SU-DHL-6 (cell line): ENCODE results near the gene BTN3A1.

Source experiments
- H2AFZ ChIP-seq: fragments of 200-600 bp; sonication (generic); 2 replicates; pipeline ENCODE4 v1.6.1; 2014; ENCODE audit warnings: low read depth, mild to moderate bottlenecking, moderate library complexity, mixed read lengths, antibody characterized with exemption, low read length; ENCODE audit not compliant: severe bottlenecking
- H3F3A ChIP-seq: fragments of 200-600 bp; shearing (Covaris generic); 2 replicates; pipeline ENCODE4 v1.6.0; 2016; ENCODE audit warnings: antibody characterized with exemption, mild to moderate bottlenecking; ENCODE audit not compliant: insufficient read depth
- H3K27ac ChIP-seq: fragments of 200-600 bp; sonication (generic); 2 replicates; pipeline ENCODE4 v1.5.1; 2016; ENCODE audit warnings: low read depth, mild to moderate bottlenecking, low read length, moderate library complexity, mixed read lengths
- H3K27me3 ChIP-seq: fragments of 200-600 bp; sonication (generic), shearing (Covaris generic); 2 replicates; pipeline ENCODE4 v1.6.0; 2014; ENCODE audit warnings: mild to moderate bottlenecking, low read length
- H3K36me3 ChIP-seq: fragments of 200-600 bp; sonication (generic); 2 replicates; pipeline ENCODE4 v1.6.1; 2014; ENCODE audit warnings: mild to moderate bottlenecking, low read length, mixed read lengths
- H3K4me2 ChIP-seq: fragments of 300-600, 200-600 bp; shearing (Covaris generic), sonication (generic); 2 replicates; pipeline ENCODE4 v1.6.0; 2014; ENCODE audit warnings: low read length, low read depth, mild to moderate bottlenecking; ENCODE audit not compliant: poor library complexity, severe bottlenecking
- H3K4me3 ChIP-seq: fragments of 200-600 bp; sonication (generic); 2 replicates; pipeline ENCODE4 v1.5.1; 2014; ENCODE audit warnings: antibody characterized with exemption, low read length, mild to moderate bottlenecking, mixed read lengths; ENCODE audit not compliant: insufficient read depth, poor library complexity, severe bottlenecking
- H3K79me2 ChIP-seq: fragments of 200-600 bp; sonication (generic); 2 replicates; pipeline ENCODE4 v1.6.1; 2014; ENCODE audit warnings: mild to moderate bottlenecking, low read length, moderate library complexity; ENCODE audit not compliant: insufficient read depth
- H3K9ac ChIP-seq: fragments of 200-600 bp; sonication (generic); 2 replicates; pipeline ENCODE4 v1.7.0; 2014; ENCODE audit warnings: mild to moderate bottlenecking, low read length
- H3K9me2 ChIP-seq: fragments of 200-600 bp; sonication (generic); replicated peaks from 2 replicates; pipeline ENCODE4 v1.6.1; 2014; ENCODE audit warnings: low read length; ENCODE audit not compliant: insufficient read depth
- H3K9me3 ChIP-seq: fragments of 200-600 bp; sonication (generic); 2 replicates; pipeline ENCODE4 v1.6.1; 2014; ENCODE audit warnings: low read length, mixed read lengths; ENCODE audit not compliant: insufficient read depth
- H4K20me1 ChIP-seq: fragments of 200-600 bp; sonication (generic); 2 replicates; pipeline ENCODE4 v1.6.1; 2014; ENCODE audit warnings: low read depth, mild to moderate bottlenecking, antibody characterized with exemption, low read length, moderate library complexity, mixed read lengths
- EZH2phosphoT487 ChIP-seq: fragments of 200-600 bp; sonication (generic), shearing (Covaris generic); conservative IDR thresholded peaks from 2 replicates; pipeline ENCODE4 v1.6.1; 2018; ENCODE audit warnings: mild to moderate bottlenecking, antibody characterized with exemption, low read length, moderate library complexity, mixed read lengths
- TF ChIP-seq, protein P1 (sequence below): fragments of 200-600 bp; sonication (generic); IDR thresholded peaks from one replicate; pipeline ENCODE4 v1.5.1; 2017; ENCODE audit warnings: antibody characterized with exemption, mild to moderate bottlenecking, low read length, moderate library complexity; ENCODE audit not compliant: insufficient read depth, poor library complexity, severe bottlenecking

Gene BTN3A1

DNA sequence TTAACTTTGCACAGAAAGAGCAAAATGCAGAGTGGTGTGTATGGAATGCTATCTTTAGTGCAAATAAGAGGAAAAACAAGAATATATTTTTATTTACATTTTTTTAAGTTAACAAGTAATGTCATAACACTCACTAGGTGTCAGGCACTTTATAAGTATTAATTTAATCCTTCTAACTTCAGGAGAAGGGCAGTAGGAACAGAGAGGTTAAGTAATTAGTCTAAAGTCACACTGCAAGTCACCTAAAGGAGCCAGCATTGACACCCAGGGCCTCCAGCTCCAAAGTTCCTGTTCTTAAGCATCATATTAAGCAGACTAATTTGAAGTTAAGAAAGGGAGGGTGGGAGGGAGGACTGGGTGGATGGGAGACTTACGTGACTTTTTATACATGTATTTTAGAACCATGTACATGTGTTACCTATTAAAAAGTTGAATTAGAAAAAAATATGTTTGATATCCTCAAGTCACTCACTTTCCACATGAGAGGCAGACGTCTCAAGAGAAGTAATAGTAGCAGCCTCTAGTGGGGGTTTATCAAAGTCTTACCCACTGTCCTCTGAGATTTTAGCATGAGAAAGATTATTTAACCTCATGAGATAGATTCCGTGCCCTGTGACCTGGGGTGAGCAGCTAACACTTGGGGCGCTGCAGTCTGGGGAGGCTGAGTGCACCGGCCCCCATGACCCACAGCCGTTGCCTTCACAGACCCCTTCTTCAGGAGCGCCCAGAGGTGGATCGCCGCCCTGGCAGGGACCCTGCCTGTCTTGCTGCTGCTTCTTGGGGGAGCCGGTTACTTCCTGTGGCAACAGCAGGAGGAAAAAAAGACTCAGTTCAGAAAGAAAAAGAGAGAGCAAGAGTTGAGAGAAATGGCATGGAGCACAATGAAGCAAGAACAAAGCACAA lies 7.0 kb downstream of the BTN3A1 start:
- no peaks in the 10 kb centered on the region for H3F3A ChIP-seq
- no peak for TF ChIP-seq EZH2phosphoT487
- TF ChIP-seq, protein P1, sequence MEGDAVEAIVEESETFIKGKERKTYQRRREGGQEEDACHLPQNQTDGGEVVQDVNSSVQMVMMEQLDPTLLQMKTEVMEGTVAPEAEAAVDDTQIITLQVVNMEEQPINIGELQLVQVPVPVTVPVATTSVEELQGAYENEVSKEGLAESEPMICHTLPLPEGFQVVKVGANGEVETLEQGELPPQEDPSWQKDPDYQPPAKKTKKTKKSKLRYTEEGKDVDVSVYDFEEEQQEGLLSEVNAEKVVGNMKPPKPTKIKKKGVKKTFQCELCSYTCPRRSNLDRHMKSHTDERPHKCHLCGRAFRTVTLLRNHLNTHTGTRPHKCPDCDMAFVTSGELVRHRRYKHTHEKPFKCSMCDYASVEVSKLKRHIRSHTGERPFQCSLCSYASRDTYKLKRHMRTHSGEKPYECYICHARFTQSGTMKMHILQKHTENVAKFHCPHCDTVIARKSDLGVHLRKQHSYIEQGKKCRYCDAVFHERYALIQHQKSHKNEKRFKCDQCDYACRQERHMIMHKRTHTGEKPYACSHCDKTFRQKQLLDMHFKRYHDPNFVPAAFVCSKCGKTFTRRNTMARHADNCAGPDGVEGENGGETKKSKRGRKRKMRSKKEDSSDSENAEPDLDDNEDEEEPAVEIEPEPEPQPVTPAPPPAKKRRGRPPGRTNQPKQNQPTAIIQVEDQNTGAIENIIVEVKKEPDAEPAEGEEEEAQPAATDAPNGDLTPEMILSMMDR = no peak
- no peaks in the 10 kb centered on the region for H3K79me2 ChIP-seq
- no peaks in the 10 kb centered on the region for H3K27me3 ChIP-seq
- no peaks in the 10 kb centered on the region for H3K9me3 ChIP-seq
- H3K4me2 ChIP-seq = no peak overlapping the region
- H2AFZ ChIP-seq = no peak overlapping the region
- H3K9ac ChIP-seq = no peak overlapping the region
- H3K36me3 ChIP-seq = no peaks in the 10 kb centered on the region
- H3K27ac ChIP-seq = no peak overlapping the region
- no peak overlapping the region for H3K4me3 ChIP-seq
- H4K20me1 ChIP-seq = no peaks in the 10 kb centered on the region
- H3K9me2 ChIP-seq = no peaks in the 10 kb centered on the region

DNA sequence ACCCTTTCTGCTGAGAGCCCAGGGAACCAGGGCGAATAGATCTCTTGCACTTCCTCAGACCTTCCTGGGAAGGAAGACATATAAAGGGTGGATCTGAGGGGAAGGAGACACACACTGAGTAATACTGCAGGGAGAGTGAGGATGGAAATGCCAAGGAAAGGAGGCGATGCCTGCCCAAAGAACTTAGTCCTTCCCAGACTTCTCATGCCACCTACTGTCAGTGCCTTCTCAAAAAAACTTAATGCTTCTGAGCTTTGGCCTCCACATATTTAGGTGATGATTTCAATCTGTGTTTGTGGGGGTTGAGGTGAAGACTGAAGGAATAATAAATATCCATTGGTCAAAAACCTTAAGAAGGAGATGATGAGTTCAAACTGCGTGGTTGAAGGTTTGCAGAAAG lies 9.7 kb downstream of the BTN3A1 start:
- H3K9ac ChIP-seq = no peak overlapping the region
- no peaks in the 10 kb centered on the region for H3K79me2 ChIP-seq
- H3K9me2 ChIP-seq = no peaks in the 10 kb centered on the region
- no peaks in the 10 kb centered on the region for H3K9me3 ChIP-seq
- H4K20me1 ChIP-seq = no peaks in the 10 kb centered on the region
- no peaks in the 10 kb centered on the region for H3F3A ChIP-seq
- no peaks in the 10 kb centered on the region for H3K36me3 ChIP-seq
- no peaks in the 10 kb centered on the region for H3K27me3 ChIP-seq
- H2AFZ ChIP-seq = no peak overlapping the region
- no peak overlapping the region for H3K4me2 ChIP-seq
- no peak overlapping the region for H3K4me3 ChIP-seq
- H3K27ac ChIP-seq = no peak overlapping the region
- TF ChIP-seq EZH2phosphoT487 = no peak
- TF ChIP-seq, protein P1 = no peak

DNA sequence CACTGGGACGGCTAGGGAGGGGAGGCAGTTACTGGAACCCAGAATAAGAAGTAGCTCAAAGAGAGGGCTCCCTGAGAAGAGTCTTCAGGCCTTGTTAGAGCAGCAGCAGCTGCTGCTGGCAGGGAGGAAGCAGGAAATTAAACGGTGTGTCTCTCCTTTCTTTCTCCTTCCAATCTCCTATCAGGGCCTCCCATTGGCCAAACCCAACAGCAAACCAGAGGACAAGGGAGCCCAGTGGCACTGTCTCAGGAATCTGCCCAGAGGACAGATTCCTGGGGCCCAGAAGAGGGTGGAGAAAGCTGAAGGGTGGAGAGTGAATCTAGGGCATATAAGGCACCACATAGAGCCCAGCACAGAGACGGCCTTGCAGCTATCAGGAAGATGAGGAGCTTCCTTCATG lies 10.2 kb downstream of the BTN3A1 start:
- Histone ChIP-seq H2AFZ (no peak overlapping the region), H3K27me3 (no peaks in the 10 kb centered on the region), H3K4me2 (no peak overlapping the region)

More for the DNA sequence above, 10.2 kb downstream of the BTN3A1 start:
- H3K79me2 ChIP-seq = no peaks in the 10 kb centered on the region
- TF ChIP-seq EZH2phosphoT487 = no peak
- TF ChIP-seq, protein P1 = no peak
- H3K9ac ChIP-seq = no peak overlapping the region
- H3K36me3 ChIP-seq = no peaks in the 10 kb centered on the region
- H3K27ac ChIP-seq = no peak overlapping the region
- no peak overlapping the region for H3K4me3 ChIP-seq
- no peaks in the 10 kb centered on the region for H3K9me2 ChIP-seq
- H3K9me3 ChIP-seq = no peaks in the 10 kb centered on the region; the same call in 1 of the 2 replicates
- no peaks in the 10 kb centered on the region for H4K20me1 ChIP-seq
- no peaks in the 10 kb centered on the region for H3F3A ChIP-seq
